Transverse colon (tissue), 4 donors: ENCODE data around the gene TROAP. TPM values are rescaled to one million over a fixed set of nuclear protein-coding genes. Genes with fewer than 3 reads are reported as not detected.

Experiments
- DNase-seq: peaks from one replicate; pipeline ENCODE4 v3.0.0-alpha.2; 2019
- H3K27ac ChIP-seq, 4 donors: fragments of 200-600 bp; sonication (generic); 2 replicates each; pipeline ENCODE4 v1.5.1; 2016 to 2018; ENCODE audit warnings: inconsistent platforms in 4 of 4
- H3K27me3 ChIP-seq: fragments of 200-600 bp; sonication (generic); 2 replicates; pipeline ENCODE4 v1.5.1; 2017; ENCODE audit warnings: inconsistent platforms
- H3K36me3 ChIP-seq, 4 donors: fragments of 200-600 bp; sonication (generic); 2 replicates each; pipeline ENCODE4 v1.5.1; 2017 to 2019; ENCODE audit warnings: inconsistent platforms in 4 of 4
- H3K4me1 ChIP-seq, 4 donors: fragments of 200-600 bp; sonication (generic); 2 replicates each; pipeline ENCODE4 v1.5.1; 2017 to 2020; ENCODE audit warnings: inconsistent platforms in 4 of 4
- H3K4me3 ChIP-seq, 4 donors: fragments of 200-600 bp; sonication (generic); 1 replicate in 1 of 4; 2 replicates in 3 of 4; pipeline versions ENCODE4 v1.5.1 to v1.6.1; 2017 to 2019; ENCODE audit warnings: inconsistent platforms in 4 of 4
- H3K9me3 ChIP-seq, 2 donors: fragments of 200-600 bp; sonication (generic); 2 replicates each; pipeline ENCODE4 v1.5.1; 2017 to 2019; ENCODE audit warnings: inconsistent platforms in 2 of 2
- EP300 ChIP-seq: sonication (generic); formaldehyde crosslinking; IDR thresholded peaks from one replicate; pipeline ENCODE4 v1.6.1; 2017; ENCODE audit warnings: antibody characterized with exemption, low read depth
- POLR2A ChIP-seq: fragments of 450-650 bp; IDR thresholded peaks from one replicate; pipeline ENCODE4 v1.6.1; 2016; ENCODE audit warnings: antibody characterized with exemption, mild to moderate bottlenecking, moderate library complexity
- POLR2AphosphoS5 ChIP-seq, 3 donors: sonication (generic); formaldehyde crosslinking; IDR thresholded peaks; one replicate each; pipeline ENCODE4 v1.6.1; 2016; ENCODE audit warnings: antibody characterized with exemption in 3 of 3
- WGBS, 2 donors: methylation state at CpG; one replicate each; pipeline ENCODE4 v1.1.5; 2018; ENCODE audit warnings: low coverage in 1 of 2; 5-methylcytosine and 5-hydroxymethylcytosine counted together
- in situ Hi-C, 4 donors: fragments of 200-750 bp; cut with MboI; loops; one replicate each; pipeline versions ENCODE4 v1.15.0 to v1.15.1; 2017; ENCODE audit warnings: low sequenced_read_pairs in 3 of 4, low pct_ligation_motif_present in 1 of 4, low pct_unique_long_range_greater_than_20kb in 1 of 4
- intact Hi-C: fragments of 100-400 bp; cut with DNase I; formaldehyde crosslinking; loops from one replicate; pipeline ENCODE4 v1.15.1; 2023; ENCODE audit warnings: low total_unique reads
- total RNA-seq, 4 donors: library from RNA; depleted of rRNA; stranded (reverse); fragments of >200 nt; gene quantifications; one replicate each; pipeline ENCODE4 v1.1.0, GENCODE V29; 2016
- TF ChIP-seq, protein P1 (sequence below), 5 experiments: fragments of 200-600 bp in 3 of 5; fragments of 450-650 bp in 2 of 5; sonication (generic) in 3 of 5; IDR thresholded peaks; 1 replicate in 2 of 5; 2 replicates in 3 of 5; pipeline ENCODE4 v1.5.1; 2016 to 2017; ENCODE audit warnings: antibody characterized with exemption in 5 of 5, inconsistent platforms in 3 of 5, mild to moderate bottlenecking in 2 of 5, moderate library complexity in 1 of 5

Gene TROAP
- total RNA-seq, 4 donors from 2014 or later: 1.1 to 100 (median 2.7) TPM

DNA sequence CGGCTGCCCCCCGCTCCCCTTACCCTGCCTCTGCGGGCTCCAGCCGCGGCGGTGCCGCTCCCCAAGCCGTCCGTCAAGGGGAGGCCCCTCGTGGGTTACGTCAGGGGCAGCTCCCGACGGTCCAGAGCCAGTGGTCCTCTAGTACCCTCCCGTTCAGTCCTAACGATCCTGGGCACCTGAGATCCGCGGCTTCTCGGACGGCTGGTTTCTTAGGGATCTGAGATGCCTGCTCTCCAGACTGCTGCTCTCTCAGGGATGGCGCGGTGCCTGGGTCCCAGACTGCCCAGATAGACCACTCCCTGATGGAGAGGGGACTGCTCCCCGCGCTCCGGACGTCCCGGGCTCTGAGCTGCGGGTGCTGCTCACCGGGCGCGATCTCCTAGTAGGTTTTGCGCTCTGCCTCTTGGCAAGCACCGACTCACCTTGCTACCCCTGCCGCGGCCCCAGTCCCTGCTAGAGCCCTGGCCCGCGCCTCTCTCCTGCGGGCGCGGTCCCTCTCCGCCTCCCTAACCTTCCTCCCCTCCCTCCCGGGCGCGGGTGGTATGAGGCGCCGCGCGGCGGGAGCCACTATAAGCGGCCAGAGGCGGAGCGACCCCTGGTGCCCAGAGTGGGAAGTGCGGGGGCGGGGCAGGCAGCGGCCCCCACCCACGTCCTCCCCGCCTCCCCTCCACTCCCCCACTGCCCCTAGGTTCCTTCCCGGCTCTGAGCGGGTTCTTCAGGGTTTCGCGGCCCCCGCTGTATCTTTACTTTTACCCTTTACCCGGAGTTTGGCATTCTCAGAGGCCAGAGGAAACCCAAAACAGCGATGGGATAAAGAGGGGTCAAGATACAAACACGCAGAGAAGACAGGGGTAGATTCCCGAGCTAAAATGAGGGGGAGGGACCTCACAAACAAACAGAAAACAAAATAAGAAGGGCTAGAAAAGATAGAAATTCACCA lies 13.9 kb downstream of the TROAP start, which contains the start of gene C1QL4:
TSS of gene C1QL4 (minus strand) at position 544 of the 940 bp plus-strand sequence. CDS start 711 bp downstream, outside the sequence.
- intact Hi-C loops: no loop called here
- in situ Hi-C loops: loop anchor here in 1 of 4 donors (10.0 kb wide), 1 partner anchor 52 kb away; no protein-coding TSS in a partner anchor
- H3K4me3 ChIP-seq: peak within 1 kb of the TSS in 2 of 4 donors; percentile 26 to 45

DNA sequence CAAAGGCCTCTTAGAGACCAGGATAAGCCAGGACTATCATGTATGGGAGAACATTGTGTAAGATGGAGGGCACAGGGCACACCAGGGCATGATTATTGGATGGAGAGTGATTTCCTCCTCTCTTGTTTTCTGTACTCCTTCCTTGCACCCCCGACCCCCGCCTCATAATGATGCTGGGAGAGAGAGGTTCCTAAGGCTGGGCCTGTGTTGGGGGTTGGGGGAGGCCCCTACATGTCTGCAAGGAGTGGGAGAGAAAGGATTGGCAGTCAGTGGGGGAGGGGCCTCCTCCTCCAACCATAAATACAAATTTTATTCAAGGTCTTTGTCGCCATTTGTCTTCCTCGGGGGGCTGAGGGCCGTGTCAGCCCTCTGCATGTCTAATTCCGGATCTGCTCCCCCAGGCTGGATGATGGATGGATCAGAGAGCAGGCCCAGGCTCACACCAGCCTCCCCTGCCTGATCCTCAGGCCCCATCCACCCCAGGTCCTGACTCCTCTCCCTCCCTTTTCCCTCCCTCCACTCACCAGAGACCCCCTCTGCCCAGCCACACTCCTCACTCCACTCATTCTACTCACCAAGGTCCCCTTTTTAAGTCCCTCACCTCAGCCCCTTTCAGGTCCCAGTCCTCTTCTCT lies 15.9 kb downstream of the TROAP start:
- H3K36me3 ChIP-seq: no peaks in the 10 kb centered on the region
- in situ Hi-C loops (loop anchor here in 1 of 4 donors (10.0 kb wide), 1 partner anchor 54 kb away; no protein-coding TSS in a partner anchor), intact Hi-C loops (no loop called here)
- H3K27me3 ChIP-seq: peaks cover 77% of the 10 kb centered on the region
- H3K9me3 ChIP-seq: no peaks in the 10 kb centered on the region
- TF ChIP-seq POLR2A: no peak
- TF ChIP-seq POLR2AphosphoS5 (IDR thresholded peaks at IDR 0.05): no peak
- TF ChIP-seq EP300: no peak
- TF ChIP-seq, protein P1, sequence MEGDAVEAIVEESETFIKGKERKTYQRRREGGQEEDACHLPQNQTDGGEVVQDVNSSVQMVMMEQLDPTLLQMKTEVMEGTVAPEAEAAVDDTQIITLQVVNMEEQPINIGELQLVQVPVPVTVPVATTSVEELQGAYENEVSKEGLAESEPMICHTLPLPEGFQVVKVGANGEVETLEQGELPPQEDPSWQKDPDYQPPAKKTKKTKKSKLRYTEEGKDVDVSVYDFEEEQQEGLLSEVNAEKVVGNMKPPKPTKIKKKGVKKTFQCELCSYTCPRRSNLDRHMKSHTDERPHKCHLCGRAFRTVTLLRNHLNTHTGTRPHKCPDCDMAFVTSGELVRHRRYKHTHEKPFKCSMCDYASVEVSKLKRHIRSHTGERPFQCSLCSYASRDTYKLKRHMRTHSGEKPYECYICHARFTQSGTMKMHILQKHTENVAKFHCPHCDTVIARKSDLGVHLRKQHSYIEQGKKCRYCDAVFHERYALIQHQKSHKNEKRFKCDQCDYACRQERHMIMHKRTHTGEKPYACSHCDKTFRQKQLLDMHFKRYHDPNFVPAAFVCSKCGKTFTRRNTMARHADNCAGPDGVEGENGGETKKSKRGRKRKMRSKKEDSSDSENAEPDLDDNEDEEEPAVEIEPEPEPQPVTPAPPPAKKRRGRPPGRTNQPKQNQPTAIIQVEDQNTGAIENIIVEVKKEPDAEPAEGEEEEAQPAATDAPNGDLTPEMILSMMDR (IDR thresholded peaks at IDR 0.05): no peak
- peaks cover 13 to 43% (median 33%) of the 10 kb centered on the region in 4 donors for H3K4me1 ChIP-seq
- no peak overlapping the region for H3K4me3 ChIP-seq
- no peak overlapping the region for H3K27ac ChIP-seq
- WGBS, 2 donors: 65% methylated on average over 6 of the region's 6 CpGs; no CpG with 5 or more reads in 1 of the 2 donors
- DNase-seq: no peak

More for the DNA sequence above, 13.9 kb downstream of the TROAP start, which contains the start of gene C1QL4:
- WGBS, 2 donors: 4% methylated on average over 51 of the region's 65 CpGs; no CpG with 5 or more reads in 1 of the 2 donors
- peaks cover 4 to 27% (median 17%) of the 10 kb centered on the region in 4 donors for H3K4me1 ChIP-seq
- H3K27ac ChIP-seq: no peak within 1 kb of the TSS
- DNase-seq: peak; percentile 87
- no peaks in the 10 kb centered on the region for H3K9me3 ChIP-seq
- H3K36me3 ChIP-seq: no peaks in the 10 kb centered on the region
- TF ChIP-seq, protein P1 (IDR thresholded peaks at IDR 0.05): peak; percentile 84 to 99 (median 99)
- TF ChIP-seq EP300: no peak
- no peak for TF ChIP-seq POLR2A
- no peak for TF ChIP-seq POLR2AphosphoS5 (IDR thresholded peaks at IDR 0.05)
- peaks cover 79% of the 10 kb centered on the region for H3K27me3 ChIP-seq

DNA sequence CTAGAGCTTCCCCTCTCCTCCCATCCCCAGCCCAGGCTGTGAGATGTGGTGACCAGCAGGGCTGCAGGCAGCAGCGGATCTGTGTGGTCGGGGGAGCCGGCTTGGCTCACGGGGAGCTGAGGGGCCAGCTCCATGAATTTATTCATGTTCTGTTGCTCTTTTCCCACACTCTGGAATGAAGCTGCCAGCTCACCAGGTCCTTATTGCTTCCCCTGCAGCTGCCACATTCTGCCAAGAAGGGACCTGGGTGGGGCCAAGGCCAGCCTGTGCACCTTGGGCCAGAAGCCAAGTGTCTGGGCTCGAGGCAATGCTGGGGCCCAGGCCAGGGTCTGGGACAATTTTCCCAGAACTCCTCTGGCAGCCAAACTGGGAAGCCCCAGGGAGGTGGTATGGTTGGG lies 16.4 kb downstream of the TROAP start:
- TF ChIP-seq EP300 (no peak), POLR2A (no peak), POLR2AphosphoS5 (IDR thresholded peaks at IDR 0.05) (no peak)
- TF ChIP-seq, protein P1 (IDR thresholded peaks at IDR 0.05): no peak
- H3K4me1 ChIP-seq: peaks cover 13 to 46% (median 33%) of the 10 kb centered on the region in 4 donors
- in situ Hi-C loops: loop anchor here in 1 of 4 donors (10.0 kb wide), 1 partner anchor 55 kb away; no protein-coding TSS in a partner anchor
- no peak overlapping the region for H3K27ac ChIP-seq
- 48% methylated on average over 5 of the region's 5 CpGs; no CpG with 5 or more reads in 1 of the 2 donors for WGBS, 2 donors
- no peak overlapping the region for H3K4me3 ChIP-seq
- intact Hi-C loops: no loop called here
- no peaks in the 10 kb centered on the region for H3K36me3 ChIP-seq
- peak; percentile 80 for DNase-seq
- no peaks in the 10 kb centered on the region for H3K9me3 ChIP-seq
- H3K27me3 ChIP-seq: peaks cover 77% of the 10 kb centered on the region
